Stimulated activated effector memory CD8-positive, alpha-beta T cell treated with anti-CD3 and anti-CD28 coated beads, Interleukin-12 subunit alpha, Interleukin-12 subunit beta, amount 100 ng/mL, for 72 hours (primary cell): Measurements from ENCODE around the gene USP12.
A peak's percentile ranks its signal among the peaks of the same experiment; 100 is the strongest.
"Not testable (repeated sequence)": the region's sequence is repeated elsewhere in the genome, so short reads cannot be mapped to it uniquely, and the experiment has no call there.

Experiments used
- ATAC-seq: fragments of 150-1000 bp; cut with Tn5 transposase; 2 replicates; pipeline ENCODE4 v1.10.0; 2021
- DNase-seq, 2 donors: peaks; one replicate each; pipeline ENCODE4 v3.0.0; 2021 to 2022; ENCODE audit warnings: low spot score in 2 of 2
- H3K27ac Mint-ChIP-seq: one replicate; pipeline ENCODE4 v1.8.0; 2022; ENCODE audit warnings: mild to moderate bottlenecking, mixed read lengths
- H3K36me3 Mint-ChIP-seq: one replicate; pipeline ENCODE4 v1.8.0; 2022; ENCODE audit warnings: mild to moderate bottlenecking, mixed read lengths
- H3K4me1 Mint-ChIP-seq: one replicate; pipeline ENCODE4 v1.8.0; 2022; ENCODE audit warnings: mixed read lengths
- H3K4me3 Mint-ChIP-seq: one replicate; pipeline ENCODE4 v1.8.0; 2022; ENCODE audit warnings: mild to moderate bottlenecking, mixed read lengths
- H3K9me3 Mint-ChIP-seq: one replicate; pipeline ENCODE4 v1.8.0; 2022; ENCODE audit warnings: mixed read lengths

The USP12 gene

GRCh38 chr13:27171244-27171826, at the start of gene USP12:
TSS of gene USP12 (minus strand) at chr13:27171811. CDS start at chr13:27171639, 172 bp downstream.
- Mint-ChIP-seq H3K27ac (peak within 1 kb of the TSS; percentile 96), H3K36me3 (peaks cover 21% of the 10 kb centered on the region), H3K9me3 (no peaks in the 10 kb centered on the region), H3K4me3 (peak within 1 kb of the TSS; percentile 89), H3K4me1 (peaks cover 53% of the 10 kb centered on the region)
- no peak for DNase-seq
- ATAC-seq = peak; percentile 33

GRCh38 chr13:27219611-27220010, 48.0 kb upstream of the USP12 start:
- Mint-ChIP-seq H3K4me1 (no peaks in the 10 kb centered on the region), H3K9me3 (no peaks in the 10 kb centered on the region), H3K36me3 (no peaks in the 10 kb centered on the region), H3K27ac (no peak overlapping the region), H3K4me3 (no peak overlapping the region)
- no peak for DNase-seq
- ATAC-seq = no peak

- DNase-seq, H3K36me3 Mint-ChIP-seq, H3K9me3 Mint-ChIP-seq, H3K4me3 Mint-ChIP-seq, H3K4me1 Mint-ChIP-seq, ATAC-seq, H3K27ac Mint-ChIP-seq: not testable (repeated sequence)
These were observed 47.2 kb upstream of the USP12 start for GRCh38 chr13:27218861-27219260.

- not testable (repeated sequence) for ATAC-seq, H3K4me1 Mint-ChIP-seq, H3K9me3 Mint-ChIP-seq, H3K36me3 Mint-ChIP-seq, H3K4me3 Mint-ChIP-seq, DNase-seq, H3K27ac Mint-ChIP-seq
These were observed 46.2 kb upstream of the USP12 start for GRCh38 chr13:27217791-27218190.

- H3K4me3 Mint-ChIP-seq = peak overlapping the region; percentile 55
- H3K36me3 Mint-ChIP-seq, H3K27ac Mint-ChIP-seq, H3K9me3 Mint-ChIP-seq, DNase-seq, ATAC-seq: not testable (repeated sequence)
- peaks cover 12% of the 10 kb centered on the region for H3K4me1 Mint-ChIP-seq
These were observed 41.8 kb upstream of the USP12 start for GRCh38 chr13:27213386-27213785.

GRCh38 chr13:27211771-27212364, 40.3 kb upstream of the USP12 start:
- DNase-seq (no peak), ATAC-seq (peak; percentile 69)
- no peaks in the 10 kb centered on the region for H3K9me3 Mint-ChIP-seq
- no peaks in the 10 kb centered on the region for H3K36me3 Mint-ChIP-seq
- H3K4me1 Mint-ChIP-seq = peaks cover 12% of the 10 kb centered on the region
- no peak overlapping the region for H3K27ac Mint-ChIP-seq
- peak overlapping the region; percentile 55 for H3K4me3 Mint-ChIP-seq

- no peak for DNase-seq
- Mint-ChIP-seq H3K4me1 (peaks cover 12% of the 10 kb centered on the region), H3K4me3 (no peak overlapping the region), H3K36me3 (no peaks in the 10 kb centered on the region), H3K27ac (no peak overlapping the region), H3K9me3 (no peaks in the 10 kb centered on the region)
- no peak for ATAC-seq
These were observed 39.7 kb upstream of the USP12 start for GRCh38 chr13:27211271-27211670.

GRCh38 chr13:27208514-27208913, 36.9 kb upstream of the USP12 start:
- no peaks in the 10 kb centered on the region for H3K36me3 Mint-ChIP-seq
- DNase-seq (no peak), ATAC-seq (no peak)
- H3K4me1 Mint-ChIP-seq = peaks cover 12% of the 10 kb centered on the region
- no peaks in the 10 kb centered on the region for H3K9me3 Mint-ChIP-seq
- H3K4me3 Mint-ChIP-seq = no peak overlapping the region
- no peak overlapping the region for H3K27ac Mint-ChIP-seq

GRCh38 chr13:27203854-27204253, 32.2 kb upstream of the USP12 start:
- Mint-ChIP-seq H3K27ac (no peak overlapping the region), H3K4me3 (no peak overlapping the region), H3K4me1 (peaks cover 16% of the 10 kb centered on the region), H3K9me3 (no peaks in the 10 kb centered on the region), H3K36me3 (no peaks in the 10 kb centered on the region)
- ATAC-seq = no peak
- DNase-seq = no peak

GRCh38 chr13:27203186-27203585, 31.6 kb upstream of the USP12 start:
- H3K4me3 Mint-ChIP-seq = no peak overlapping the region
- ATAC-seq (no peak), DNase-seq (no peak)
- H3K9me3 Mint-ChIP-seq = no peaks in the 10 kb centered on the region
- peaks cover 16% of the 10 kb centered on the region for H3K4me1 Mint-ChIP-seq
- no peak overlapping the region for H3K27ac Mint-ChIP-seq
- H3K36me3 Mint-ChIP-seq = no peaks in the 10 kb centered on the region

GRCh38 chr13:27201661-27202060, 30.1 kb upstream of the USP12 start:
- DNase-seq (no peak), ATAC-seq (no peak)
- no peaks in the 10 kb centered on the region for H3K9me3 Mint-ChIP-seq
- H3K36me3 Mint-ChIP-seq = no peaks in the 10 kb centered on the region
- H3K27ac Mint-ChIP-seq = no peak overlapping the region
- no peak overlapping the region for H3K4me3 Mint-ChIP-seq
- H3K4me1 Mint-ChIP-seq = peaks cover 16% of the 10 kb centered on the region

GRCh38 chr13:27200413-27201070, 28.9 kb upstream of the USP12 start:
- no peak overlapping the region for H3K4me3 Mint-ChIP-seq
- DNase-seq = no peak
- H3K36me3 Mint-ChIP-seq = no peaks in the 10 kb centered on the region
- H3K27ac Mint-ChIP-seq = peak overlapping the region; percentile 20
- no peaks in the 10 kb centered on the region for H3K9me3 Mint-ChIP-seq
- ATAC-seq = peak; percentile 91
- peaks cover 25% of the 10 kb centered on the region for H3K4me1 Mint-ChIP-seq

GRCh38 chr13:27199696-27200095, 28.1 kb upstream of the USP12 start:
- H3K4me3 Mint-ChIP-seq = no peak overlapping the region
- DNase-seq (no peak), ATAC-seq (no peak)
- H3K9me3 Mint-ChIP-seq = no peaks in the 10 kb centered on the region
- H3K4me1 Mint-ChIP-seq = peaks cover 33% of the 10 kb centered on the region
- H3K36me3 Mint-ChIP-seq = no peaks in the 10 kb centered on the region
- no peak overlapping the region for H3K27ac Mint-ChIP-seq

- H3K4me3 Mint-ChIP-seq = no peak overlapping the region
- H3K27ac Mint-ChIP-seq = no peak overlapping the region
- ATAC-seq = no peak
- peaks cover 38% of the 10 kb centered on the region for H3K4me1 Mint-ChIP-seq
- H3K36me3 Mint-ChIP-seq = no peaks in the 10 kb centered on the region
- H3K9me3 Mint-ChIP-seq = no peaks in the 10 kb centered on the region
- no peak for DNase-seq
These were observed 27.6 kb upstream of the USP12 start for GRCh38 chr13:27199211-27199610.

- Mint-ChIP-seq H3K4me1 (peaks cover 42% of the 10 kb centered on the region), H3K36me3 (peaks cover 5% of the 10 kb centered on the region), H3K9me3 (no peaks in the 10 kb centered on the region), H3K4me3 (peak overlapping the region; percentile 9), H3K27ac (peak overlapping the region; percentile 0)
- peak in 1 of 2 donors; percentile 66 for DNase-seq
- ATAC-seq = peak; percentile 94
These were observed 23.5 kb upstream of the USP12 start for GRCh38 chr13:27194895-27195764.
